Adrenal gland (tissue), 12 donors: ENCODE measurements around the gene CSNK2B. TPM values are rescaled to one million over a fixed set of nuclear protein-coding genes. Genes with fewer than 3 reads are reported as not detected.

Experiments used
- microRNA-seq, 3 donors: library from miRNA; unstranded; fragments of <30 nt; microRNA quantifications; one replicate each; pipeline ENCODE4, GENCODE V29; 2017 to 2020
- polyA plus RNA-seq, 3 donors: library from polyadenylated mRNA; stranded (reverse); fragments of 200-250 nt in 2 of 3; fragments of 350-450 nt in 1 of 3; fragmentation: Illumina TruSeq in 1 of 3; extraction: RNeasy Lipid Tissue Mini Kit (QIAGEN cat#74804) in 1 of 3; gene quantifications; one replicate each; pipeline ENCODE4 v1.2.3, GENCODE V29; 2013 to 2014
- small RNA-seq, 2 donors: library from RNA; depleted of rRNA; stranded (forward); fragments of <200 nt; gene quantifications; one replicate each; pipeline ENCODE3, GENCODE V24; 2016
- total RNA-seq, 9 donors: library from RNA; depleted of rRNA in 4 of 9; stranded (reverse); fragments of >200 nt in 4 of 9; fragments of 120-200 nt in 1 of 9; fragmentation: NEBNext Ultra II Directional in 1 of 9; extraction: Animal tissue kit (Norgen Biotek cat#: 25700) in 1 of 9; gene quantifications; one replicate each; pipeline versions ENCODE4 v1.1.0 to v1.2.4, GENCODE V29; 2013 to 2023
- donor health status: healthy with polysubstance abuse.
- donor health status: Bipolar disorder and iron deficiency.
- donor health status: DM: yes; HTN: yes; CAD: no.
- donor health status: DM: no; HTN: no; CAD: no.
- donor health status: DM: no; HTN: no; CAD: no.
- donor health status: DM: yes; HTN: yes; CAD: no.

The CSNK2B gene
- total and polyA plus RNA-seq, 12 donors = 142 to 324 (median 206) TPM

Small RNAs within 50 kb of the gene (microRNA-seq; reads per million reads assigned to microRNA genes)
- gene MIR4646 = 0.38 to 0.89 (median 0.85) reads per million in 3 donors
- 0 to 0.45 (median 0) reads per million in 3 donors for gene MIR6832

Small RNAs within 50 kb of the gene (small RNA-seq; reads per million reads assigned to genes)
- 0 reads per million in 2 donors for gene LY6G6D
- gene MIR4646 = 0 reads per million in 2 donors
- gene MIR6832 = 0 reads per million in 2 donors
- 0 reads per million in 2 donors for gene RF00019
- gene SNORA38 = 4.4 to 4.6 reads per million in 2 donors

Other genes with a start within 250 kb of the CSNK2B start
Only the 30 nearest of the 37 such genes appear.
- gene MCCD1, start 137.1 kb upstream of the CSNK2B start, total RNA-seq = not detected
- not detected for gene MCCD1, start 137.1 kb upstream of the CSNK2B start, polyA plus RNA-seq
- 100 to 1,000 TPM; 155 to 345 (median 287) TPM for gene DDX39B, start 124.1 kb upstream of the CSNK2B start, total RNA-seq
- gene DDX39B, start 124.1 kb upstream of the CSNK2B start, polyA plus RNA-seq = 100 to 1,000 TPM; 167 to 969 (median 968) TPM
- 1 to 10 TPM in 7 of 9 donors, under 1 TPM in 2; 0.87 to 4.8 (median 2.8) TPM for gene ATP6V1G2, start 119.5 kb upstream of the CSNK2B start, total RNA-seq
- 1 to 10 TPM; 2.8 to 6.6 (median 5.6) TPM for gene ATP6V1G2, start 119.5 kb upstream of the CSNK2B start, polyA plus RNA-seq
- gene NFKBIL1, start 118.5 kb upstream of the CSNK2B start, total RNA-seq = 10 to 100 TPM; 15.1 to 33.6 (median 27.9) TPM
- gene NFKBIL1, start 118.5 kb upstream of the CSNK2B start, polyA plus RNA-seq = 10 to 100 TPM in 2 of 3 donors, 1 to 10 TPM in 1; 5.0 to 46.2 (median 27.6) TPM
- 1 to 10 TPM in 2 of 9 donors, not detected in 7; 1.2 to 1.4 TPM for gene LTA, start 93.8 kb upstream of the CSNK2B start, total RNA-seq
- under 1 TPM in 2 of 3 donors, not detected in 1; 0.20 to 0.72 TPM for gene LTA, start 93.8 kb upstream of the CSNK2B start, polyA plus RNA-seq
- 1 to 10 TPM in 5 of 9 donors, under 1 TPM in 3, not detected in 1; 0.33 to 3.2 (median 1.2) TPM for gene TNF, start 90.5 kb upstream of the CSNK2B start, total RNA-seq
- 1 to 10 TPM in 1 of 3 donors, under 1 TPM in 2; 0.22 to 1.0 (median 0.81) TPM for gene TNF, start 90.5 kb upstream of the CSNK2B start, polyA plus RNA-seq
- gene LTB, start 83.7 kb upstream of the CSNK2B start, total RNA-seq = 1 to 10 TPM in 3 of 9 donors, under 1 TPM in 3, not detected in 3; 0.35 to 4.3 (median 0.95) TPM
- gene LTB, start 83.7 kb upstream of the CSNK2B start, polyA plus RNA-seq = 1 to 10 TPM in 2 of 3 donors, under 1 TPM in 1; 0.31 to 6.7 (median 4.8) TPM
- 10 to 100 TPM in 8 of 9 donors, 1 to 10 TPM in 1; 5.8 to 29.0 (median 16.9) TPM for gene LST1, start 79.8 kb upstream of the CSNK2B start, total RNA-seq
- 10 to 100 TPM in 2 of 3 donors, 1 to 10 TPM in 1; 9.7 to 67.8 (median 49.2) TPM for gene LST1, start 79.8 kb upstream of the CSNK2B start, polyA plus RNA-seq
- under 1 TPM in 1 of 9 donors, not detected in 8; 0.46 TPM for gene NCR3, start 73.1 kb upstream of the CSNK2B start, total RNA-seq
- gene NCR3, start 73.1 kb upstream of the CSNK2B start, polyA plus RNA-seq = under 1 TPM in 2 of 3 donors, not detected in 1; 0.10 to 0.24 TPM
- 100 to 1,000 TPM in 1 of 9 donors, 10 to 100 TPM in 8; 15.3 to 104 (median 64.7) TPM for gene AIF1, start 50.8 kb upstream of the CSNK2B start, total RNA-seq
- gene AIF1, start 50.8 kb upstream of the CSNK2B start, polyA plus RNA-seq = 10 to 100 TPM; 61.4 to 81.6 (median 73.0) TPM
- 100 to 1,000 TPM in 5 of 9 donors, 10 to 100 TPM in 4; 31.9 to 198 (median 103) TPM for gene PRRC2A, start 45.4 kb upstream of the CSNK2B start, total RNA-seq
- 100 to 1,000 TPM in 2 of 3 donors, 10 to 100 TPM in 1; 55.6 to 419 (median 330) TPM for gene PRRC2A, start 45.4 kb upstream of the CSNK2B start, polyA plus RNA-seq
- gene BAG6, start 13.4 kb upstream of the CSNK2B start, total RNA-seq = 100 to 1,000 TPM; 113 to 336 (median 299) TPM
- gene BAG6, start 13.4 kb upstream of the CSNK2B start, polyA plus RNA-seq = 100 to 1,000 TPM; 170 to 799 (median 668) TPM
- 1 to 10 TPM in 8 of 9 donors, not detected in 1; 2.3 to 4.7 (median 3.7) TPM for gene APOM, start 10.2 kb upstream of the CSNK2B start, total RNA-seq
- 10 to 100 TPM in 2 of 3 donors, 1 to 10 TPM in 1; 6.4 to 18.2 (median 10.7) TPM for gene APOM, start 10.2 kb upstream of the CSNK2B start, polyA plus RNA-seq
- gene C6orf47, start 5.3 kb upstream of the CSNK2B start, total RNA-seq = 10 to 100 TPM; 23.8 to 37.0 (median 27.2) TPM
- 10 to 100 TPM; 17.9 to 23.6 (median 20.0) TPM for gene C6orf47, start 5.3 kb upstream of the CSNK2B start, polyA plus RNA-seq
- 10 to 100 TPM; 10.2 to 61.2 (median 16.9) TPM for gene GPANK1, start 1.1 kb upstream of the CSNK2B start, total RNA-seq
- 10 to 100 TPM in 2 of 3 donors, 1 to 10 TPM in 1; 7.4 to 18.3 (median 17.6) TPM for gene GPANK1, start 1.1 kb upstream of the CSNK2B start, polyA plus RNA-seq
- 10 to 100 TPM in 1 of 9 donors, 1 to 10 TPM in 6, under 1 TPM in 2; 0.48 to 13.3 (median 3.4) TPM for gene LY6G5B, start 3.9 kb downstream of the CSNK2B start, total RNA-seq
- gene LY6G5B, start 3.9 kb downstream of the CSNK2B start, polyA plus RNA-seq = 10 to 100 TPM in 1 of 3 donors, 1 to 10 TPM in 2; 4.2 to 13.4 (median 8.1) TPM
- 1 to 10 TPM in 5 of 9 donors, under 1 TPM in 3, not detected in 1; 0.39 to 2.5 (median 1.8) TPM for gene LY6G5C, start 15.0 kb downstream of the CSNK2B start, total RNA-seq
- gene LY6G5C, start 15.0 kb downstream of the CSNK2B start, polyA plus RNA-seq = 1 to 10 TPM in 2 of 3 donors, under 1 TPM in 1; 0.75 to 3.6 (median 3.1) TPM
- 10 to 100 TPM; 48.0 to 64.4 (median 54.9) TPM for gene ABHD16A, start 37.2 kb downstream of the CSNK2B start, total RNA-seq
- gene ABHD16A, start 37.2 kb downstream of the CSNK2B start, polyA plus RNA-seq = 10 to 100 TPM; 38.7 to 73.1 (median 62.9) TPM
- under 1 TPM in 1 of 9 donors, not detected in 8; 0.44 TPM for gene LY6G6F, start 40.8 kb downstream of the CSNK2B start, total RNA-seq
- gene LY6G6F, start 40.8 kb downstream of the CSNK2B start, polyA plus RNA-seq = not detected
- gene LY6G6D, start 49.3 kb downstream of the CSNK2B start, total RNA-seq = not detected
- not detected for gene LY6G6D, start 49.3 kb downstream of the CSNK2B start, polyA plus RNA-seq
- not detected for gene LY6G6C, start 55.7 kb downstream of the CSNK2B start, total RNA-seq
- gene LY6G6C, start 55.7 kb downstream of the CSNK2B start, polyA plus RNA-seq = not detected
- under 1 TPM in 2 of 9 donors, not detected in 7; 0.22 to 0.65 TPM for gene MPIG6B, start 57.3 kb downstream of the CSNK2B start, total RNA-seq
- under 1 TPM in 2 of 3 donors, not detected in 1; 0.07 to 0.08 TPM for gene MPIG6B, start 57.3 kb downstream of the CSNK2B start, polyA plus RNA-seq
- 10 to 100 TPM; 21.1 to 52.7 (median 31.5) TPM for gene DDAH2, start 63.2 kb downstream of the CSNK2B start, total RNA-seq
- gene DDAH2, start 63.2 kb downstream of the CSNK2B start, polyA plus RNA-seq = 100 to 1,000 TPM in 2 of 3 donors, 1 to 10 TPM in 1; 6.4 to 202 (median 138) TPM
- gene CLIC1, start 70.5 kb downstream of the CSNK2B start, total RNA-seq = 100 to 1,000 TPM; 176 to 426 (median 217) TPM
- gene CLIC1, start 70.5 kb downstream of the CSNK2B start, polyA plus RNA-seq = 100 to 1,000 TPM; 109 to 252 (median 146) TPM
- 10 to 100 TPM in 3 of 9 donors, 1 to 10 TPM in 6; 3.0 to 16.7 (median 5.9) TPM for gene MSH5, start 73.9 kb downstream of the CSNK2B start, total RNA-seq
- 10 to 100 TPM in 2 of 3 donors, 1 to 10 TPM in 1; 3.6 to 24.5 (median 16.8) TPM for gene MSH5, start 73.9 kb downstream of the CSNK2B start, polyA plus RNA-seq
- gene SAPCD1, start 96.6 kb downstream of the CSNK2B start, total RNA-seq = 1 to 10 TPM in 1 of 9 donors, under 1 TPM in 3, not detected in 5; 0.46 to 2.3 (median 0.84) TPM
- gene SAPCD1, start 96.6 kb downstream of the CSNK2B start, polyA plus RNA-seq = 10 to 100 TPM in 1 of 3 donors, 1 to 10 TPM in 1, under 1 TPM in 1; 0.75 to 17.2 (median 6.0) TPM
- 1 to 10 TPM in 2 of 9 donors, under 1 TPM in 7; 0.17 to 2.3 (median 0.36) TPM for gene VWA7, start 111.2 kb downstream of the CSNK2B start, total RNA-seq
- 1 to 10 TPM in 2 of 3 donors, under 1 TPM in 1; 0.74 to 8.1 (median 1.1) TPM for gene VWA7, start 111.2 kb downstream of the CSNK2B start, polyA plus RNA-seq
- gene VARS1, start 129.7 kb downstream of the CSNK2B start, total RNA-seq = 10 to 100 TPM; 15.0 to 90.8 (median 54.9) TPM
- gene VARS1, start 129.7 kb downstream of the CSNK2B start, polyA plus RNA-seq = 10 to 100 TPM; 58.6 to 74.6 (median 59.2) TPM
- gene LSM2, start 140.9 kb downstream of the CSNK2B start, total RNA-seq = 10 to 100 TPM; 29.2 to 61.3 (median 43.5) TPM
- 10 to 100 TPM; 28.0 to 55.2 (median 42.8) TPM for gene LSM2, start 140.9 kb downstream of the CSNK2B start, polyA plus RNA-seq
- gene HSPA1L, start 149.2 kb downstream of the CSNK2B start, total RNA-seq = 1 to 10 TPM in 8 of 9 donors, under 1 TPM in 1; 0.79 to 4.3 (median 1.9) TPM
- gene HSPA1L, start 149.2 kb downstream of the CSNK2B start, polyA plus RNA-seq = 1 to 10 TPM; 1.0 to 5.3 (median 1.1) TPM